Common myeloid progenitor, CD34-positive (primary cell): ENCODE measurements around the gene LPCAT3.
A peak's percentile ranks its signal among the peaks of the same experiment; 100 is the strongest.

ENCODE experiments used
- CTCF ChIA-PET: fragments of 350-600 bp; sonication (Branson Sonifier 250); formaldehyde crosslinking; loops from one replicate; lab custom pipeline; 2021; ENCODE audit warnings: antibody characterized with exemption; lab: Charles Lee
- POLR2A ChIA-PET: fragments of 350-600 bp; sonication (Branson Sonifier 250); formaldehyde crosslinking; loops from one replicate; lab custom pipeline; 2021; ENCODE audit warnings: antibody characterized with exemption; lab: Charles Lee
- DNase-seq, 3 donors: peaks; one replicate each; pipeline versions ENCODE4 v3.0.0 to v3.0.0-alpha.2; 2013
- H3K27ac ChIP-seq, 2 experiments: 1 replicate in 1 of 2; 2 replicates in 1 of 2; pipeline ENCODE4 v1.7.0; 2013; ENCODE audit warnings: inconsistent platforms in 2 of 2, low read length in 2 of 2, mild to moderate bottlenecking in 2 of 2, low read depth in 1 of 2, moderate library complexity in 1 of 2; ENCODE audit not compliant: severe bottlenecking in 2 of 2, insufficient read depth in 1 of 2, poor library complexity in 1 of 2
- H3K27me3 ChIP-seq, 5 experiments: replicated peaks in 2 of 5; 1 replicate in 3 of 5; 2 replicates in 2 of 5; pipeline versions ENCODE4 v1.6.1 to v1.7.0; 2013; ENCODE audit warnings: low read length in 4 of 5, mild to moderate bottlenecking in 2 of 5, moderate library complexity in 2 of 5, inconsistent platforms in 1 of 5; ENCODE audit not compliant: insufficient read depth in 5 of 5, control insufficient read depth in 4 of 5
- H3K36me3 ChIP-seq, 4 experiments: 1 replicate in 2 of 4; 2 replicates in 2 of 4; pipeline versions ENCODE4 v1.6.1 to v1.7.0; 2013; ENCODE audit warnings: low read length in 3 of 4, control low read depth in 1 of 4, mild to moderate bottlenecking in 1 of 4; ENCODE audit not compliant: control insufficient read depth in 4 of 4, insufficient read depth in 4 of 4
- H3K4me1 ChIP-seq, 4 experiments: 1 replicate in 3 of 4; 2 replicates in 1 of 4; pipeline versions ENCODE4 v1.6.1 to v1.7.1; 2013; ENCODE audit warnings: low read length in 3 of 4, mild to moderate bottlenecking in 3 of 4, control low read depth in 1 of 4, inconsistent platforms in 1 of 4, moderate library complexity in 1 of 4; ENCODE audit not compliant: control insufficient read depth in 4 of 4, insufficient read depth in 4 of 4; ENCODE audit errors: control extremely low read depth in 1 of 4
- H3K4me3 ChIP-seq, 7 experiments: 1 replicate in 4 of 7; 2 replicates in 3 of 7; pipeline versions ENCODE4 v1.5.1 to v1.7.0; 2013; ENCODE audit warnings: mild to moderate bottlenecking in 7 of 7, low read length in 6 of 7, moderate library complexity in 6 of 7, inconsistent platforms in 2 of 7, low read depth in 2 of 7, control low read depth in 1 of 7; ENCODE audit not compliant: insufficient read depth in 4 of 7, control insufficient read depth in 1 of 7; ENCODE audit errors: extremely low read depth in 1 of 7
- H3K9me3 ChIP-seq, 5 experiments: 1 replicate in 4 of 5; 2 replicates in 1 of 5; pipeline versions ENCODE4 v1.6.1 to v1.7.1; 2013; ENCODE audit warnings: low read length in 4 of 5, mild to moderate bottlenecking in 2 of 5, inconsistent platforms in 1 of 5, low read depth in 1 of 5, moderate library complexity in 1 of 5; ENCODE audit not compliant: control insufficient read depth in 4 of 5, insufficient read depth in 2 of 5; ENCODE audit errors: control extremely low read depth in 1 of 5
- WGBS: methylation state at CpG from one replicate; pipeline ENCODE4 v1.1.5; 2013; ENCODE audit not compliant: insufficient coverage; 5-methylcytosine and 5-hydroxymethylcytosine counted together

LPCAT3 gene

GRCh38 chr12:6965714-6966113 lies 52.6 kb downstream of the LPCAT3 start:
- peaks cover 14 to 59% (median 31%) of the 10 kb centered on the region in 4 experiments for H3K36me3 ChIP-seq
- no peaks in the 10 kb centered on the region for H3K9me3 ChIP-seq
- H3K4me3 ChIP-seq: no peak overlapping the region
- ChIA-PET POLR2A (interaction anchor here (3.9 kb wide), 1 partner anchor 21 kb away, joined by 42 read pairs; the partner anchor contains the start of genes C12orf57 and RNU7-1), CTCF (interaction anchor here (0.7 to 13.5 kb wide), 12 partner anchors 10 to 179 kb away, joined by 3 to 441 read pairs (median 4); partner anchors contain the start of genes C12orf57, C1R, PTPN6 and RNU7-1)
- H3K27me3 ChIP-seq: no peaks in the 10 kb centered on the region
- 88% methylated on average over 3 of the region's 4 CpGs for WGBS
- peaks cover 2 to 58% (median 49%) of the 10 kb centered on the region in 4 experiments for H3K4me1 ChIP-seq
- H3K27ac ChIP-seq: no peak overlapping the region
- no peak for DNase-seq

DNA sequence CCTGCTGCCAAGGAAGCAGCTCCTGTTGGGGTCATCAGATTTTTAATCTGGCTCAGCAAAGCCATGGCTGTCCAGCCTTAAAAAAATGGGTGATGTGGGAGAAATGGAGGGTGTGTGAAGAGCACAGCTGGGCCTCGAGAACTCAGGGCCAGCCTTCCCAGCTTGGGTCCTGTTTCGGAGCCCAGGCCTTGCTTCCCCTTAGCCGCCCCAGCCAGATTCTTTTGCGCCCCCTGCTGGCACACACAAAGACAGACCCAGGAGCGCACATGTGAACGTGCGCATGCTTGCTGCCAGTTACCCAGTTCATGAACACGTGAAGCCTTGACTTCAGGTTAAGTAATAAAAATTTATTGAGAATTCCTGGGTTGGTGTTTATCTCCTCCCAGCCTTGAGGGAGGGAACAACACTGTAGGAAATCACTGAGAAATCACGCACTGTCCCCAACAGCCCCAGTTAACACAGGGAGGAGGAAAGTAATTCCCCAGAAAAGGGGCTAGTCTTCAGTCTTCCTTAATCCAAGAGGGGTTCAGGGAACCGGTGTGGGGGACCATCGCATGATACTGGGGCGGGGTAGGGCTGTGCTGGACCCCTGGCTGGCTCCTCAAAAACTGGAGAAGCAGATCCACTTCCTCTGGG lies 53.1 kb downstream of the LPCAT3 start:
- ChIA-PET POLR2A (interaction anchor here (3.9 kb wide), 1 partner anchor 20 kb away, joined by 42 read pairs; the partner anchor contains the start of genes C12orf57 and RNU7-1), CTCF (interaction anchor here (0.7 to 13.5 kb wide), 18 partner anchors 9 to 180 kb away, joined by 3 to 441 read pairs (median 5); partner anchors contain the start of genes C12orf57, PTPN6, RNU7-1 and SPSB2)
- Histone ChIP-seq H3K27ac (peak overlapping the region in 1 of 2 experiments; percentile 50), H3K27me3 (no peaks in the 10 kb centered on the region), H3K36me3 (peaks cover 16 to 65% (median 36%) of the 10 kb centered on the region in 4 experiments), H3K4me1 (peaks cover 2 to 64% (median 54%) of the 10 kb centered on the region in 4 experiments), H3K4me3 (no peak overlapping the region), H3K9me3 (no peaks in the 10 kb centered on the region)
- 40% methylated on average over 8 of the region's 12 CpGs for WGBS
- peak; percentile 89 to 94 (median 91) for DNase-seq

GRCh38 chr12:6964605-6965025 lies 53.7 kb downstream of the LPCAT3 start:
- peaks cover 2 to 66% (median 53%) of the 10 kb centered on the region in 4 experiments for H3K4me1 ChIP-seq
- DNase-seq: no peak
- peaks cover 16 to 70% (median 40%) of the 10 kb centered on the region in 4 experiments for H3K36me3 ChIP-seq
- POLR2A ChIA-PET: interaction anchor here (3.9 kb wide), 1 partner anchor 20 kb away, joined by 42 read pairs; the partner anchor contains the start of genes C12orf57 and RNU7-1
- H3K9me3 ChIP-seq: no peaks in the 10 kb centered on the region
- no peaks in the 10 kb centered on the region for H3K27me3 ChIP-seq
- CTCF ChIA-PET: interaction anchor here (1.0 to 13.5 kb wide), 14 partner anchors 9 to 147 kb away, joined by 3 to 441 read pairs (median 5); partner anchors contain the start of genes C12orf57, PTPN6 and RNU7-1
- H3K27ac ChIP-seq: peak overlapping the region in 1 of 2 experiments; percentile 50
- 73% methylated on average over 7 of the region's 8 CpGs for WGBS
- no peak overlapping the region for H3K4me3 ChIP-seq

- no peaks in the 10 kb centered on the region for H3K27me3 ChIP-seq
- H3K36me3 ChIP-seq: peaks cover 15 to 69% (median 40%) of the 10 kb centered on the region in 4 experiments
- no peak overlapping the region for H3K4me3 ChIP-seq
- ChIA-PET POLR2A (interaction anchor here (3.9 kb wide), 1 partner anchor 19 kb away, joined by 42 read pairs; the partner anchor contains the start of genes C12orf57 and RNU7-1), CTCF (interaction anchor here (1.0 to 13.5 kb wide), 14 partner anchors 8 to 148 kb away, joined by 3 to 441 read pairs (median 6); partner anchors contain the start of genes C12orf57, PTPN6, RNU7-1 and SPSB2)
- WGBS: 91% methylated on average over 15 of the region's 17 CpGs
- no peaks in the 10 kb centered on the region for H3K9me3 ChIP-seq
- H3K4me1 ChIP-seq: peaks cover 2 to 66% (median 54%) of the 10 kb centered on the region in 4 experiments
- no peak for DNase-seq
- peak overlapping the region in 1 of 2 experiments; percentile 8 for H3K27ac ChIP-seq
Observed at GRCh38 chr12:6963791-6964413, 54.4 kb downstream of the LPCAT3 start.

DNA sequence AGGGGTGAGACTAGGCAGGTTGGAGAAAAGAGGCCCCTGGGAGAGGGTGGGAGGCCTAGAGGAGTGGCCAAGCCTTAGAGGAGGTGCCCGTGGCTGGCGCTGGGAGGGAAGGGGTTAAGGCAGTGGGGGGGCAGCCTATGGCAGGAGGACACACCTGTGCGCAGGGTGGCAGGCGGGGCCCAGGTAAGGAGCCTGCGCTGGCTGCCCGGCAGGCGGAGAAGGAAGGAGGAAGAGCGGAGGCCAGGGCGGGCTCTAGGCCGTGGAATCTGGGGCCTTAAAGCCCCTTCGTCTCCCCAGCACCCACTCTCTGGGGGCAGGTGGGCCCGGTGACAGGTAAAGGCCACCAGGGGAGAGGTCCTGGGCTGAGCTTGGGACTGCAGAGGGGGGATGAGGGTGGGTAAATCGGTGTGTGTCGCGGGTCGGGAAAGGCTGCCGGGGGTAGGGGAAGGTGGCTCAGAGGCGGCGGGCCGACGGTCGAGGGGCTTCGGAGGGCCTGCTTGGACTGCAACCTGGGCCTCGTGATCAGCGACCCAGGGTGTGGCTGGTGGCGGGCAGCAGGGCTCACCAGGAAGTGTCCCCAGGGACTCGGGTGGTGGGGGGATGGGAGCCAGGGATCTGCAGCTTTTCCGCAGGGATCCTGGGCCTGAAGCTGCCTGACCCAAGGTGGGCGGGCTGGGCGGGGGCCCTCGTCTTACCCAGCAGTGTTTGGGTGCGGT lies 55.1 kb downstream of the LPCAT3 start:
- 90% methylated on average over 14 of the region's 32 CpGs for WGBS
- Histone ChIP-seq H3K27ac (peak overlapping the region in 1 of 2 experiments; percentile 73), H3K4me3 (no peak overlapping the region), H3K9me3 (no peaks in the 10 kb centered on the region), H3K27me3 (no peaks in the 10 kb centered on the region), H3K4me1 (peaks cover 5 to 68% (median 59%) of the 10 kb centered on the region in 4 experiments), H3K36me3 (peaks cover 16 to 69% (median 35%) of the 10 kb centered on the region in 4 experiments)
- DNase-seq: no peak
- ChIA-PET POLR2A (interaction anchor here (2.8 to 3.9 kb wide), 2 partner anchors 19 kb away, joined by 42 read pairs; partner anchors contain the start of genes C12orf57 and RNU7-1), CTCF (interaction anchor here (1.5 to 13.5 kb wide), 7 partner anchors 9 to 148 kb away, joined by 5 to 441 read pairs (median 12); partner anchors contain the start of genes C12orf57, PTPN6, RNU7-1 and SPSB2)
